Regular cardiac myocyte (primary cell): ENCODE measurements around the gene LINC00237. TPM values are rescaled to one million over a fixed set of nuclear protein-coding genes. Genes with fewer than 3 reads are reported as not detected.

Experiments used
- total RNA-seq: library from RNA; depleted of rRNA; stranded (reverse); fragments of >200 nt; gene quantifications from 2 replicates; pipeline ENCODE4 v1.2.3, GENCODE V29; 2014

Gene LINC00237
- not detected in 2 replicates for total RNA-seq

GRCh38 chr20:21106171-21107017 lies at the start of gene LINC00237:
Gene LINC00237, minus strand, starts transcription at chr20:21106358.

GRCh38 chr20:21125849-21126580 lies 19.9 kb upstream of the LINC00237 start, which contains the start of gene KIZ:
Gene KIZ, plus strand, starts transcription at chr20:21126082. Its CDS starts 34 bp downstream, at chr20:21126116.

Other genes with a start within 250 kb of the LINC00237 start
- gene KIZ, start 19.7 kb upstream of the LINC00237 start, total RNA-seq = 9.8 and 19.7 TPM in 2 replicates
- gene XRN2, start 197.0 kb upstream of the LINC00237 start, total RNA-seq = 82.0 and 97.6 TPM in 2 replicates